HFFc6 (cell line): ENCODE measurements around the gene CSKMT. TPM values are rescaled to one million over a fixed set of nuclear protein-coding genes. Genes with fewer than 3 reads are reported as not detected.
A peak's percentile ranks its signal among the peaks of the same experiment; 100 is the strongest.
"Not testable (repeated sequence)": the region's sequence is repeated elsewhere in the genome, so short reads cannot be mapped to it uniquely, and the experiment has no call there.

Experiments
- DNase-seq: peaks from one replicate; pipeline ENCODE4 v3.0.0-alpha.2; 2018
- H3K27ac Mint-ChIP-seq: 2 replicates; pipeline ENCODE4 v1.8.0; 2020; ENCODE audit warnings: mild to moderate bottlenecking, mixed read lengths
- H3K27me3 Mint-ChIP-seq: 2 replicates; pipeline ENCODE4 v1.8.0; 2021; ENCODE audit warnings: mild to moderate bottlenecking, moderate library complexity, mixed read lengths; ENCODE audit not compliant: insufficient read depth
- H3K36me3 Mint-ChIP-seq: 2 replicates; pipeline ENCODE4 v1.8.0; 2021; ENCODE audit warnings: low read depth, mixed read lengths
- H3K4me1 Mint-ChIP-seq: 2 replicates; pipeline ENCODE4 v1.8.0; 2020; ENCODE audit warnings: low read depth, mixed read lengths
- H3K4me3 Mint-ChIP-seq: 2 replicates; pipeline ENCODE4 v1.8.0; 2020; ENCODE audit warnings: mild to moderate bottlenecking, moderate library complexity, mixed read lengths
- H3K9me3 Mint-ChIP-seq: 2 replicates; pipeline ENCODE4 v1.8.0; 2020; ENCODE audit warnings: mild to moderate bottlenecking, mixed read lengths
- CTCF ChIP-seq: fragments of 200-600 bp; sonication (generic); IDR thresholded peaks from 2 replicates; pipeline ENCODE4 v1.5.0; 2021; ENCODE audit warnings: antibody characterized with exemption, mild to moderate bottlenecking
- long read RNA-seq: library from polyadenylated mRNA; unstranded; transcript quantifications from one replicate; pipeline ENCODE4 v2.0.0, GENCODE V29; 2019
- total RNA-seq, 6 experiments: library from RNA; stranded (reverse); fragmentation: NEBNext Ultra II Directional; extraction: Animal tissue kit (Norgen Biotek cat#: 25700); gene quantifications; 2 replicates in 1 of 6; 3 replicates in 5 of 6; pipeline ENCODE4 v1.2.3, GENCODE V29; 2021

CSKMT gene
- total RNA-seq, result 10 to 100 TPM; 12.3 to 23.6 (median 17.2) TPM
- long read RNA-seq, partial matches to known transcripts, result 1 of 5 reads
- long read RNA-seq, other reads (novel, unspliced or antisense), result 0 of 5 reads

GRCh38 chr11:62665075-62665598, at the start of gene CSKMT, which contains the start of gene C11orf98:
Gene CSKMT (plus strand): TSS chr11:62665312. CDS start chr11:62665880, 568 bp downstream.
Gene C11orf98 (minus strand): TSS chr11:62665210. CDS start chr11:62665169, 41 bp downstream.
- Mint-ChIP-seq H3K27ac (peak within 1 kb of the TSS; percentile 96), H3K36me3 (peaks cover 30% of the 10 kb centered on the region), H3K9me3 (peaks cover 5% of the 10 kb centered on the region; the same call in 1 of the 2 replicates), H3K4me1 (peaks cover 24% of the 10 kb centered on the region), H3K4me3 (peak within 1 kb of the TSS; percentile 99), H3K27me3 (peaks cover 8% of the 10 kb centered on the region)
- no peak for TF ChIP-seq CTCF
- peak; percentile 92 for DNase-seq

GRCh38 chr11:62615521-62615920, 49.6 kb upstream of the CSKMT start:
- H3K4me3 Mint-ChIP-seq, result no peak overlapping the region
- H3K36me3 Mint-ChIP-seq, result peaks cover 4% of the 10 kb centered on the region; the same call in 1 of the 2 replicates
- no peak overlapping the region for H3K27ac Mint-ChIP-seq
- no peak for DNase-seq
- TF ChIP-seq CTCF, result no peak
- peaks cover 5% of the 10 kb centered on the region for H3K27me3 Mint-ChIP-seq
- H3K4me1 Mint-ChIP-seq, result peaks cover 30% of the 10 kb centered on the region
- H3K9me3 Mint-ChIP-seq, result no peaks in the 10 kb centered on the region

GRCh38 chr11:62616957-62617356, 48.2 kb upstream of the CSKMT start:
- not testable (repeated sequence) for H3K27ac Mint-ChIP-seq, H3K4me3 Mint-ChIP-seq, H3K9me3 Mint-ChIP-seq, H3K36me3 Mint-ChIP-seq, DNase-seq, H3K27me3 Mint-ChIP-seq
- peaks cover 30% of the 10 kb centered on the region for H3K4me1 Mint-ChIP-seq

GRCh38 chr11:62621027-62621566, 44.0 kb upstream of the CSKMT start:
- Mint-ChIP-seq H3K27ac (peak overlapping the region; percentile 88), H3K27me3 (no peaks in the 10 kb centered on the region; the same call in 1 of the 2 replicates), H3K4me3 (peak overlapping the region; percentile 92), H3K9me3 (no peaks in the 10 kb centered on the region), H3K4me1 (peaks cover 22% of the 10 kb centered on the region), H3K36me3 (peaks cover 21% of the 10 kb centered on the region; the same call in 1 of the 2 replicates)
- no peak for TF ChIP-seq CTCF
- no peak for DNase-seq

GRCh38 chr11:62621567-62622470, 43.3 kb upstream of the CSKMT start, which contains the start of gene B3GAT3:
Gene B3GAT3 (minus strand): TSS chr11:62621986. CDS start chr11:62621947, 39 bp downstream.
- Mint-ChIP-seq H3K27me3 (no peaks in the 10 kb centered on the region; the same call in 1 of the 2 replicates), H3K4me3 (peak within 1 kb of the TSS; percentile 92), H3K9me3 (no peaks in the 10 kb centered on the region), H3K36me3 (peaks cover 22% of the 10 kb centered on the region), H3K4me1 (peaks cover 22% of the 10 kb centered on the region), H3K27ac (peak within 1 kb of the TSS; percentile 94)
- peak; percentile 16; the same call in 1 of the 2 replicates for TF ChIP-seq CTCF
- DNase-seq, result peak; percentile 98
